HK-2 (cell line): ENCODE results near the gene ZNF646.

Source experiments
- DNase-seq: peaks from one replicate; pipeline ENCODE4 v3.0.0-alpha.2; 2018; ENCODE audit not compliant: unreplicated experiment

ZNF646 gene

DNA sequence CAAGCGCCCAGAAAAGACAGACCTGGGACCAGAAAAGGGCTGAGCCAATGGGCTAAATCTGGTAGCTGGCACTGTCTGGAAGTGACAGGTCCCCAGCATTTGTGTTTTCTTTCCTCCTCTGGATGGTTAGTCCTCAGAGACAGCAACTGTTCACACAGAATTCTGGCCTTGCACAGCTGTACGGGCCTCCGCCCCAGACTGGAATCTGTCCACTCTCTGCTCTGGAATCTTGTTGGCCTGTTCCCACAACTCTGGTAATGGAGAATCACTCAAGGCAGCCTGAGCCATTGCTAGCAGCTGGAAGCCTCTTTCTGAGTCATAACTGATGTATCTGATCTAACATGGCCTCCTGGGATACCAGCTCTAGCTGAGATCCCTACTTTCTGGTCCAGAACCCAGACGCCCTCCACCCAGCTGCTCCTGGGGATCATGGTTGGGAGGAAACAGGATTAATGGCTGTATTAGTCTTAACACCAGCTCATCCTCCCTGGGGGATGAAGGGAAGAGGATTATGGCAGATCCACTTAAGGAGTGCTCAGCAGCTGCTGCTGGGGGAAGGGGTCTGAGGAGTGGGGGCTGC lies 9.2 kb upstream of the ZNF646 start:
- DNase-seq: no peak

DNA sequence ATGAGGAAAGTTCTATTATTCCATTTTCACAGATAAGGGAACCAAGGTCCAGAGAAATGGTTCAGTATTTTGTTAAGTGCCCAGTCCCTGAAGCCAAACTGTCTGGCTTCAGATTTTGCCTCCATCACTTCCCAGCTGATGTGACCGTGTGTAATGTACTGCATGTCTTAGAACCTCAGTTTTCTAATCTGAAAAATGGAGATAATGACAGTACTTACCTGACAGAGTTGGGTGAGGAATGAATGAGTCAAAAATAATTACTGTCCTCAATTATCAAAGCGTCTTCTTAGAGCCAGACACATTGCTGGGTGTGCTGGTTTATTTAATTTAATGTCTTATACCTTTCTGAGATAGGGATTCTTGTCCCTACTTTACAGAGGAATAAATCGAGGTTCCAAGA lies 6.9 kb upstream of the ZNF646 start:
- no peak for DNase-seq

DNA sequence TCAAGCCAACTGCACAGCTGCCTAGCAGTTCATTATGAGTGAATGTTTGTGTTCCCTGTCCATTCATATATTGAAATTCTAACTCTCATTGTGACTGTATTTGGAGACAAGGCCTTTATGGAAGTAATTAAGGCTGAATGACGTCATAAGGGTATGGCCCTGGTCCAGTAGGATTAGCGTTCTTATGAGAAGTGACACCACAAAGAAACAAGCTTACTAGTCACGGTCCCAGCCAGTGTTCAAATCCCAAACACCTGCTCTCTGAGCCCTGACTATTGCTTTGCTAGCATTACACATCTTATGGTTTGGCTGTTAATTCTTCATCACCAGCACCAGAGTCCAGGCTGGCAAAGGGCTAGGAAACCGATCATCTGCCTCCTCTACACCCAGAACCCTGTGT lies 2.4 kb upstream of the ZNF646 start:
- no peak for DNase-seq

DNA sequence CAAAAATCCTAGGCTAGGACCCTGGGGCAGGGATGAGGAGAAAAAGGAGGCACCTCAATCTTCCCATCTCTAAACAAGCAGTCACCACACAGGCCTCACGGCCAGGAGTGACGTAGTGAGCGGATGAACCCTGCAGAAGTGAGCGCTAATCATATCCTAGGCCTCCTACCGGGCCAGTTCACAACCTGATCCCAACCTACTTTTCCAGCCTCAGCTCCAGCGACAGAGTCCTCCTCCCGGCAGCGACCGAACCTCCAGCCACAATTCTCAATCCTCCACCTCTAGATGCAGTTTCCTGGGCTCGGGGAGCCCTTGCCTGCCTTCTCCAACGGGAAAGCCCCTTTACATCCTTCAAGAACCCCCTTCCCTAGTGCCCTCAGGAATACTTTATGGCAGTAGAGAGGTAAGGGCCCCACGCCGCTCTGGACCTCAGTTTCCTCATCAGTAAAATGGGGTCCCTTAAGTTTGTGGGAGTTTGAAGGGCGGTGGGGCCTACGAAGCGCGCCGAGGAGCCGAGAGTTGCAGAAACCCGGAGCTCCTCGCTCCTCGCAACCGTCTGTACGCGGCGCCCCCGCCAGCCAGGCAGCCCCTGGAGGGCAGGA lies 1.6 kb upstream of the ZNF646 start:
- DNase-seq: peak; percentile 57

DNA sequence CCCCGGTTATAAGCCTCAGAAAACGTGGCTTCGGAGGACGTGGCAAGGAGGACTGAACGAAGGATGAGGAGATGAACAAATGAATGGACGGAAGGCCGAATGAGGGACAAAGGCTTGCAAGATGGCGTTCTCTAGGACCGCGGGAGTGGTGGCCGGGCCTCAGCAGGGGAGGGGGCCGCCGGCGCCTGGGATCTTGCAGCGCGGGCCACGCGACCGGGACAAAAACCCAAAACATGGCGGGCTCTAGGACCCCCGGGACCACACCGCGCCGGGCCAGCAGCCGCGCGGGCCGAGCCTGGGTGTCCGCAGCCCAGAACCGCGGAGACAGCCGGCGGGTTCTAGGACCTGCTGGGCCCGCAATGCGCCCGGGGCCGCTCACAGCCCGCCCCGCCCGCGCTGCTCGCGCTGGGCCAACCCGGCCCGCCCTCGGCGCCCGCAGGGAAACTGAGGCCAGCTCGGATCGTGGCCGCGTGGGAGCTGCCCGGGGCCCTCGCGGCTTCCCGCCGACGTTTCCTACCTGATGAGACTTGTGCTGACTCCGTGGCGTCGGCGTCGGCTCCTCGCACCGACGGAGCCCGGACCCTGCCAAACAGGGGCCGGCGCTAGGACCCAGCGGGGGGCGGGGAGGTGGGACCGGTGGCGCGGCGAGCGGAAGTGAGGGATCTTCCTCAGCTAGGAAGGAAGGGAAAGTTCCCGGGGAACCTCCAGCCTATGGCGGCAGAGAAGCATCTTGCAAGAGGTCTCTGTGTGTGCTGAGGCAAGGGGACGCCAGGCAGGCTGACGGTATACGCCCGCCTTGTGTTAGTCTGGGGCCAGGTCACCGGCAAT lies 866 bp upstream of the ZNF646 start:
- DNase-seq: peak; percentile 92

DNA sequence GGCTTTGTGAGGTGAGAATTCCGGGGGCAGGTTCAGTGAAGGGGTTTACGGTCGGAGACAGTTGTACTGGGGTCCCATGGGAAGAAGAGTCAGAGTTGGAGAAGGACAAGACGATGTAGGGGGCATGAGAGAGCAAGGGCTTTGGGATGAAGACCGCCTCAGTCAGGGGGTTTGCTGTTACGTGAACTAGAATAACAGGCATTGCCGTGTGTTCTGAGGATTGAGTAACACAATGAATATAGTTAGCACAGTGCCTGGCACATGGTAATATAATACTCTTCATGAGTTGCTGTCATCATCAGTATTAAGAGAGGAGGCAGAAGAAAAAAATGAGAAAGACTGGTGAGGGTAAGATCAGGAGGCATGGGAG lies 577 bp downstream of the ZNF646 start:
- DNase-seq: no peak

DNA sequence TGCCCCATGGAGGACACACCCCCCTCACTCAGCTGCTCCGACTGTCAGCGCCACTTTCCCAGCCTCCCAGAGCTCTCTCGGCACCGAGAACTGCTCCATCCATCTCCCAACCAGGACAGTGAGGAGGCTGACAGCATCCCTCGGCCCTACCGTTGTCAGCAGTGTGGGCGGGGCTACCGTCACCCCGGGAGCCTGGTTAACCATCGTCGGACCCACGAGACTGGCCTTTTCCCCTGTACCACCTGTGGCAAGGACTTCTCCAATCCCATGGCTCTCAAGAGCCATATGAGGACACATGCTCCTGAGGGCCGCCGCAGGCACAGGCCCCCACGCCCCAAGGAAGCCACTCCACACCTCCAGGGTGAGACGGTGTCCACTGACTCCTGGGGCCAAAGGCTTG lies 2.1 kb downstream of the ZNF646 start:
- no peak for DNase-seq

DNA sequence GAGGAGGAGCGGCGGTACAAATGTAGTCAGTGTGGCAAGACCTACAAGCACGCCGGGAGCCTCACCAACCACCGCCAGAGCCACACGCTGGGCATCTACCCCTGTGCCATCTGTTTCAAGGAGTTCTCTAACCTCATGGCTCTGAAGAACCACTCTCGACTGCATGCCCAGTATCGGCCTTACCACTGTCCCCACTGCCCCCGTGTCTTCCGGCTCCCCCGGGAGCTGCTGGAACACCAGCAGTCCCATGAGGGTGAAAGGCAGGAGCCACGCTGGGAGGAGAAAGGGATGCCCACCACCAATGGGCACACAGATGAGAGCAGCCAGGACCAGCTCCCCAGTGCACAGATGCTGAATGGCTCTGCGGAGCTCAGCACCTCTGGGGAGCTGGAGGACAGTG lies 2.8 kb downstream of the ZNF646 start:
- no peak for DNase-seq

DNA sequence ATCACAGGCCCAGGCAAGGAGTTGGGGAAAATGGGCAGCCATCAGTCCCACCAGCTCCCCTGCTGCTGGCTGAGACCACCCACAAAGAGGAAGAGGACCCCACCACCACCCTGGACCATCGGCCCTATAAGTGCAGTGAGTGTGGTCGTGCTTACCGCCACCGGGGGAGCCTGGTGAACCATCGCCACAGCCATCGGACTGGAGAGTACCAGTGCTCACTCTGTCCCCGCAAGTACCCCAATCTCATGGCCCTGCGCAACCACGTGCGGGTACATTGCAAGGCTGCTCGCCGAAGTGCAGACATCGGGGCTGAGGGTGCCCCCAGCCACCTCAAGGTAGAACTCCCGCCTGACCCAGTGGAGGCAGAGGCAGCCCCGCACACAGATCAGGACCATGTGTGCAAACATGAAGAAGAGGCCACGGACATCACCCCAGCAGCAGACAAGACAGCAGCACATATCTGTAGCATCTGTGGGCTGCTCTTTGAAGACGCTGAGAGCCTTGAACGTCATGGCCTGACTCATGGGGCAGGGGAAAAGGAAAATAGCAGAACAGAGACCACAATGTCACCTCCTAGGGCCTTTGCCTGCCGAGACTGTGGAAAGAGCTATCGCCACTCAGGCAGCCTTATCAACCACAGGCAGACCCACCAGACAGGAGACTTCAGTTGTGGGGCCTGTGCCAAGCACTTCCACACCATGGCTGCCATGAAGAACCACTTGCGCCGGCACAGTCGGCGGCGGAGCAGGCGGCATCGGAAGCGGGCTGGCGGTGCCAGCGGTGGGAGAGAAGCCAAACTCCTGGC lies 3.6 kb downstream of the ZNF646 start:
- DNase-seq: no peak

DNA sequence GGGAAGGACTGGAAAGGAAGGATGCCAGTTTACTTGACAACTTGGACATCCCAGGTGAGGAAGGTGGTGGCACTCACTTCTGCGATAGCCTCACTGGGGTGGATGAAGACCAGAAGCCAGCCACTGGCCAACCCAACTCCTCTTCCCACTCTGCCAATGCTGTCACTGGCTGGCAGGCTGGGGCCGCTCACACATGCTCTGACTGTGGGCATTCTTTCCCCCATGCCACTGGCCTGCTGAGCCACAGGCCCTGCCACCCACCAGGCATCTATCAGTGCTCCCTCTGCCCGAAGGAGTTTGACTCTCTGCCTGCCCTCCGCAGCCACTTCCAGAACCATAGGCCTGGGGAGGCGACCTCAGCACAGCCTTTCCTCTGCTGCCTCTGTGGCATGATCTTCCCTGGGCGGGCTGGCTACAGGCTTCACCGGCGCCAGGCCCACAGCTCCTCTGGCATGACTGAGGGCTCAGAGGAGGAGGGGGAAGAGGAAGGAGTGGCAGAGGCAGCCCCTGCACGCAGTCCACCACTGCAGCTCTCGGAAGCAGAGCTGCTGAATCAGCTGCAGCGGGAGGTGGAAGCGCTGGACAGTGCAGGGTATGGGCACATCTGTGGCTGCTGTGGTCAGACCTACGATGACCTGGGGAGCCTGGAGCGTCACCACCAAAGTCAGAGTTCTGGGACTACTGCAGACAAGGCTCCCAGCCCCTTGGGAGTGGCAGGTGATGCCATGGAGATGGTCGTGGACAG lies 4.5 kb downstream of the ZNF646 start:
- DNase-seq: no peak

DNA sequence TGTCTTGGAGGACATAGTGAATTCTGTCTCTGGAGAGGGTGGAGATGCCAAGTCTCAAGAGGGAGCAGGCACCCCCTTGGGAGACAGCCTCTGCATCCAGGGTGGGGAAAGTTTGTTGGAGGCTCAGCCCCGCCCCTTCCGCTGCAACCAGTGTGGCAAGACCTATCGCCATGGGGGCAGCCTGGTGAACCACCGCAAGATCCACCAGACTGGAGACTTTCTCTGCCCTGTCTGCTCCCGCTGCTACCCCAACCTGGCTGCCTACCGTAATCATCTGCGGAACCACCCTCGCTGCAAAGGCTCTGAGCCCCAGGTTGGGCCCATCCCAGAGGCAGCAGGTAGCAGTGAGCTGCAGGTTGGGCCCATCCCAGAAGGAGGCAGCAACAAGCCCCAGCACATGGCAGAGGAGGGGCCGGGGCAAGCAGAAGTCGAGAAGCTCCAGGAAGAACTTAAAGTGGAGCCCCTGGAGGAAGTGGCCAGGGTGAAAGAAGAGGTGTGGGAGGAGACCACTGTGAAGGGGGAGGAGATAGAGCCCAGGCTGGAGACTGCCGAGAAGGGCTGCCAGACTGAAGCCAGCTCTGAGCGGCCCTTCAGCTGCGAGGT lies 5.2 kb downstream of the ZNF646 start:
- no peak for DNase-seq

DNA sequence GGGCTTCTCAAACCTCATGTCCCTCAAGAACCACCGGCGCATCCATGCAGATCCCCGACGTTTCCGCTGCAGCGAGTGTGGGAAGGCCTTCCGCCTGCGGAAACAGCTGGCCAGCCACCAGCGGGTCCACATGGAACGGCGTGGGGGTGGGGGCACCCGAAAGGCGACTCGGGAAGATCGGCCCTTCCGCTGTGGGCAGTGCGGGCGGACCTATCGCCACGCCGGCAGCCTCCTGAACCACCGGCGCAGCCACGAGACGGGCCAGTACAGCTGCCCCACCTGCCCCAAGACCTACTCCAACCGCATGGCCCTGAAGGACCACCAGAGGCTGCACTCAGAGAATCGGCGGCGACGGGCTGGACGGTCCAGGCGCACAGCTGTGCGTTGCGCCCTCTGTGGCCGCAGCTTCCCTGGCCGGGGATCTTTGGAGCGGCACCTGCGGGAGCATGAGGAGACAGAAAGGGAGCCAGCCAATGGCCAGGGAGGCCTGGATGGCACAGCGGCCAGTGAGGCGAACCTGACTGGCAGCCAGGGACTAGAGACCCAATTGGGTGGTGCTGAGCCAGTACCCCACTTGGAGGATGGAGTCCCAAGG lies 5.9 kb downstream of the ZNF646 start:
- DNase-seq: no peak

DNA sequence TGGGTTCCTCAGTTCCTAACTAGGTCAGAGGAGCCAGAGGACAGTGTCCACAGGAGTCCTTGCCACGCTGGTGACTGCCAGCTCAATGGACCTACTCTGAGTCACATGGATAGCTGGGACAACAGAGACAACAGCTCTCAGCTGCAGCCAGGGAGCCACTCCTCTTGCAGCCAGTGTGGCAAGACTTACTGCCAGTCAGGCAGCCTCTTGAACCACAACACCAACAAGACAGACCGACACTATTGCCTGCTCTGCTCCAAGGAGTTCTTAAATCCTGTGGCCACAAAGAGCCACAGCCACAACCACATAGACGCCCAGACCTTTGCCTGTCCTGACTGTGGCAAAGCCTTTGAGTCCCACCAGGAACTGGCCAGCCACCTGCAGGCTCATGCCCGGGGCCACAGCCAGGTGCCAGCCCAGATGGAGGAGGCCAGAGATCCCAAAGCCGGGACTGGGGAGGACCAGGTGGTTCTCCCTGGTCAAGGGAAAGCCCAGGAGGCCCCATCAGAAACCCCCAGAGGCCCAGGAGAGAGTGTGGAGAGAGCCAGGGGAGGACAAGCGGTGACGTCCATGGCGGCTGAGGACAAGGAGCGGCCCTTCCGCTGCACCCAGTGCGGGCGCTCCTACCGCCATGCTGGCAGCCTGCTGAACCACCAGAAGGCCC lies 6.7 kb downstream of the ZNF646 start:
- DNase-seq: no peak

DNA sequence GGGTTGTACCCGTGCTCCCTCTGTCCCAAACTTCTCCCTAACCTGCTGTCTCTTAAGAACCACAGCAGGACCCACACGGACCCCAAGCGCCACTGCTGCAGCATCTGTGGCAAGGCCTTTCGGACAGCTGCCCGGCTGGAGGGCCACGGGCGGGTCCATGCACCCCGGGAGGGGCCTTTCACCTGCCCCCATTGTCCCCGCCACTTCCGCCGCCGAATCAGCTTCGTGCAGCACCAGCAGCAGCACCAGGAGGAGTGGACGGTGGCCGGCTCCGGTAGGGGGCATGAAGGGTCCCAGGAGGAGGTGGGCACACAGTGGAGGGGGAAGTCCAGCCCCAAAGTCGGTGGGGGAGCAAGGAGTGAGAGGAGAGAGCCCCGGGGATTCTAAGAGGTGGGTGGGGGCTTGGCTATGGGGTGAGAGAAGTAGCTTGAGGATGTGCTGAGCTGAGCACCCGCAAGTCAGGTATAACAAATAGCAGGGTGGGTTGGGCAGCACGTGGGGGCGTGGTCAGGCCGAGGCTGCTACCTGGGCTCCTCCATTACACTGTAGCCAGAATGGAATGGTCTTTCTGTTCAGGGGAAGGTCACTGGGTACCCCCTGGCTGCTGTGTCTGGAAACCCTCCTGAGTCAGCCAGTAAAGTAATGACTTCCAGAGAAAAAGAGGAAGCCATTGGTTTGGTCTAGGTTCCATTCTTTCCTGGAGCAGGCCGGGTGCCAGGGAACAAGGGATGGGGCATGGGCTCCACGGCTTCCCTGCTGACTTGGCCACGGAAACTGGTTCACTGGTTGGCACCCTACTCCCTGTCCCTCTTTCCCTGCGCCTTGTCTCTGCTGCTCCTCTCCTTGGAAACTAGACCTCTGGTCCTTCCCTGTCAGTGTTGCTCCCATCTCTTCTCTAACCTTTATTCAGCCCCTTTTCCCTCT lies 7.5 kb downstream of the ZNF646 start:
- DNase-seq: no peak

DNA sequence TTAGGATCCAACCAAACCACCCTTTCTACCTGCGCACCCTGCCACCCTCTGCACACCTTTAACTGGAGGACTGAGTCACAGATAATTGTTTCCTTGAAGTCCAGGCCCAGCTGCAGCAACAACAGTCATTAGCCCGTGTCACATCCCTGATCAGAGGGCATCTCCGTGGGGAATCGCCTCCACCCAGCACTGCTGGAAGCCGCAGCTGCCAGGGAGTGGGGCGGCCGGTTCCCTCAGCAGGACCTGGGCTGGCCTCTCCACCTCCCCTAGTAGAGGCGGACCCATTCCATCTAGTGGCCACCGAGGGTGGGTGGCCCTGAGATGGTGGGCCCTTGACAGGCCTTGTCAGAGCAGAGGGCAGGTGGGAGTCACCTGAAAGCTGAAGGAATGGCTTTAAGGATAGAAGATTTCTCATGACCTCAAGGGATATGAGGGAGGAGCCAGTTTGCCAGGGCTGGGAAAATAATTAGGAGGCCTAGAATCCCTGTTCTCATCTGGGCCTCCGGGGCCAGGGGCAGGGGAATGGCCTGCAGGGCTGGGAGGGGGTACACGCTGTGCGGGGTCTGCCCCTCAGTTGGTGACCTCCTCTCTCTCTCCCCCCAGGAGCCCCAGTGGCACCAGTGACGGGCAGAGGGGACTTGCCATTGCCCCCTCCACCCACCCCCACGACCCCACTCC lies 8.3 kb downstream of the ZNF646 start:
- no peak for DNase-seq

DNA sequence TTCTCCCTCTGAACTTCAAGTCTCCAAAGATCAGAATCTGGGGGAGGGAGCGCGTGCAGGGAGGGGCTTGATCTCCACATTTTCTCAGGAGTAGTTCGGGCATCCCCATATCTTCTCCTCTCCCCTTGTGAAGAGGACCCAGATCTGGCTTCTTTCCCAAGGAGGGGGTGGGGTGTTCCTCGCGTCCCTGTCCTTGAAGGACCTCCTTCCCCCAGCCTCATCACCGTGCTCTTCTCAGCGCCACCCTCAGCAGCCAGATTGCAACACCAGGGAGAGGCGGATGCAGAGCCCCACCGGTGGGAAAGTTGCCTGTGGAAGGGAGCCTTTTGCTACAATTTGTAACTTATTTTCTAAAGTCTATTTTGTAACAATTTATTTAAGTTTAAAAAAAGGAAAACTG lies 8.9 kb downstream of the ZNF646 start:
- DNase-seq: no peak

DNA sequence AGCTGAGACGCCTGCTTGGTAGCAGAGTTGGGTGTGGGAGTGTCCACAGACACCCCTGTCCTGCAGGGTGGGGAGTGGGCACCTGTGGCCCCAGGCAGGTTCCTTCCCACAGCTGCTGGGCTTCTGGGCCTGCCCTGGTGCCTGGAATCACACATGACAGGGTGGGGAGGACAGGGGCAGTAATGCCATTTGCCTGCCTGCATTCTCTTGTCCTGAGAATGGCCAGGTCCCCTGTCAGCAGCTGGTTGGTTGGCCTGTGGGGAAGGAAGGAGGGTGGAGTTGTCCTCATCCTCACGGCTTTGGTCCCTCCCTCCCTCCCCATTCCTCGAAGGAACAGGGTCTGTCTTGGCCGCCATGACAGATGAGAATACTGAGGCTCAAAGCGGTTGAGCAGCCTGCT lies 9.3 kb downstream of the ZNF646 start:
- DNase-seq: no peak

DNA sequence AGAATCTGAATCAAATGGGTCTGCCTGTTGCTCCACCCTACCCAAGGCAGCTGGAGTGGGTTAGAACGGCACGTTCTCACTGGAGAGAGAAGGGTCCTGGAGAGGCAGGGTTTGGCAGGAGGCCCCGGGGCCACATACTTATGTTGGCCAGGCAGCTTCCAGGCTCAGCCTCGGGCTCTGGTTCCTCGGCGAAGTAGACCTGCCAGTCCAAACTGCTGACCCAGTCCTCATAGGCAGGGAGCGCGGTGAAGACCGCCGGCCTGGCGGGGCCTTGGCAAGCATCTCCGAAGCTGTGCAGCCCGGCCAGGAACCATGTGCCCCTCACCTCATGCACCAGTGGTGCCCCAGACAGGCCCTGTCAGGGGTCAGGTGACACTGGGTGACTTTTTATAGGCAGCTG lies 9.8 kb downstream of the ZNF646 start:
- no peak for DNase-seq
